Measurements from ENCODE around the gene SPOCK1. TPM values are rescaled to one million over a fixed set of nuclear protein-coding genes. Genes with fewer than 3 reads are reported as not detected.

SPOCK1 gene
- total RNA-seq, 1 experiment from 2014 or later, result 222 TPM

DNA sequence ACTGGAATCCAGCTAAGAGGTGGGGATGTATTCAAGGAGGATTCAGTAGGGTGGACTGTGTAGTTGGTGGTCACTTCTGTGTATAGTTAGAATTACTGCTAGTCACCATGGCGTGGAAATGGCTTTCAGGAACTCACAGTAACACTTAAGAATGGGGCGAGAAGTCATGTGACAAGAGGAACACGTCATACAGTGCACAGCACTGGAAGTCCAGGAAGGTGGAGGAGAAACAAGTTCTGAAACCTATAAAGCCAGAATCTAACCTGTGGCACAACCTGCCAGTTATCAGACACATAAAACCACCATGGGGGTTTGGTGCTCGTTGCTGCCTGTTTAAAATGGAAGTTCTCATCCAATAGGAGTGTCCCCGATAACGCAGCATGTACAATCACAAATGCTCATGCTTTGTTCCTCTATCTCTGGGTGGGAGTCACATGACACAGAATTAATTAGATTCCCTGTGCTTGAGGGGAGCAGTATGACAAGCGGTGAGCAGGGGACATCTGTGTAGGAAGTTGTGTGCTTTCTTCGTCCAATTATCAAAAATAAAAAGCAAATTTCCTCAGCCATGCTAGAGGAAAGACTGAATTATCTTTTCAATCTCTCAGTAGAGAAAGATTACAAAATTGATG is 193.0 kb downstream of the SPOCK1 start:
- no peak for DNase-seq (ENCODE audit: extremely low read depth, low read depth)

DNA sequence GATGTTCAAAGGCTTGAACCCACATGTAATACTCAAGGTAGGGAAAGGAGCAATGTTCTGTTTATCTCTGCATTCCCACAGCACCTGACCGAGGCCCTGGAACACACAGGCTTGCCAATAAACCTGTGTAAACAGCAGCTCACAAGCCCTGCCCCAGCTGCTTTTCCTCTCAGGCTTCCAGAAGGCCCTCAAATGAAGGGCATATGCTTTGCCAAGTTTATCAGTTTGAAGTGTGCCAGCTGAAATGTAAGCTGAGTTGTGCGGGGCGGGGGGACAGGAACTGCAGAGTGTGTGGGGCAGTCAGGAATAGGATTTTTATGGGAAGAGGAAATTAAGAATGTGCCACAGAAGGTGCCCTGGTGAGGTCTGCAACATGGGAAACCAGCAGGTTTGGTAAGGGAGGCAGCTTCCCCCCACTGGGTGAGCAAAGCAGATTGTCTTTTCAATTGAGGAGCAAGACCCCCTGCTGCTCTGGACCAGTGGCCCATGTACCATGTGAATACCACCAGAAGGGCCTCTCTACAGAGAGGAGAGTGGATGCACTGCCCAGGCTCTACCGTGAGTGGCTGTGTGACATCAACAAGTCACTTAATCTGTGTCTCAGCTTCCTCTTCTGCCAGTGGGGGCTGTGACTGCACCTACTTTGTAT is 194.8 kb downstream of the SPOCK1 start:
- no peak for DNase-seq (ENCODE audit: extremely low read depth, low read depth)

DNA sequence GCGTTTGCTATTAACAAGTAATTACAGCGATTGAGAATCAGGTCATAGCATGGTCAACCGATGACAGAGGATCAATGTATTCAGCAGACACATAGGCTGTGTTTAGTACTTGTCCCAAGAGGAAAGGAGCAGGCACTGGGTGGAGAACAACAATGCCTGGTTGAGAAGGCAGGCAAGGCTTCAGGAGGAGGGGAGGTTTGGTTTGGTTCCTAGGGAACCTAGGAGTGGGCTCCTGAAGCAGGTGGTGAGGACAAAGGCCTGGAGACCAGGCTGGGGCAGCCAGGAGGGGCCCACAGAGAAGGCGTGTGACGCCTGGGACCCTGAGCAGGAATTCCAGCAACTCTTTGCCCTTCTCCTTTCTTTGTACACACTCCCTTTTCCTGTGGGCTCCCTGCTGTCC is 195.6 kb downstream of the SPOCK1 start:
- DNase-seq (ENCODE audit: extremely low read depth, low read depth), result no peak

DNA sequence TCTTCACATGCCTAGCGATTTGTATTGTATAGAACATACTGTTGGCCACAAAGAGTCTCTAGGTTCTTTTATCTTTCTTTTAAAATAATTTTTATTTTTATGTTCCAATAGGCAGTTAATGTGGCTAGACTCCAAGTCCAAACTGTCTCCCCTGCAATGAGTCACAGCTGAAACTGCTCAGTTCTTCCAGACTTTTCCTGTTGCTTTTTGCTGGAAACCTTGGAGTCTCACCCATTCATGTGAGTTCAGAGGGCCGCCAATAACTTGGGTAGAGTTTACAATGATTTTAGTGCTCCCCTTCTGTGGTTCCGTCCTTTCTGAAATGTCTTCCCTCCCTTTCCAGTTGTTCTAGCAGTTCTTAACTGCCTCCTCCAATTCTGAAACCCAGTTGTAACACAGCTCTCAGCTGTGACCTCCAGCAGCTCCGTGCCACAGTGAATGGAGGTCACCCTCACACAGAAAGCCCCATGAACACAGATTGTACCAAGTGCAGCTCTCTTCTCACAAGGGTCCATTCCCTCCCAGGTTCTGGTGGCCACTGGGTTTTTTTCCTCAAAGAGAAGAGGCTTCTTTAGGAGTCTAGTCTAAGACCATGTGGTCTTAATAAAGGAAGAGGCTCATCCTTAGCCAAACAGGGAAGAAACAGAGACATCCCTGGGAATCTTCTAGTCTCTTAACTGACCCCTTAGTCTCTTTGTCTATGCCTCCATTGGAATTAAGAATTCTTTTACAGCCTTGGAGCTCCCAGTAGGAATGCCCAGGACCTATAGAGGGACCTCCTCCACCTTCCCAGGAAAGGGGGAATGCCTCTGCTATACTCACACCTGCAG is 198.5 kb downstream of the SPOCK1 start:
- no peak for DNase-seq (ENCODE audit: extremely low read depth, low read depth)

DNA sequence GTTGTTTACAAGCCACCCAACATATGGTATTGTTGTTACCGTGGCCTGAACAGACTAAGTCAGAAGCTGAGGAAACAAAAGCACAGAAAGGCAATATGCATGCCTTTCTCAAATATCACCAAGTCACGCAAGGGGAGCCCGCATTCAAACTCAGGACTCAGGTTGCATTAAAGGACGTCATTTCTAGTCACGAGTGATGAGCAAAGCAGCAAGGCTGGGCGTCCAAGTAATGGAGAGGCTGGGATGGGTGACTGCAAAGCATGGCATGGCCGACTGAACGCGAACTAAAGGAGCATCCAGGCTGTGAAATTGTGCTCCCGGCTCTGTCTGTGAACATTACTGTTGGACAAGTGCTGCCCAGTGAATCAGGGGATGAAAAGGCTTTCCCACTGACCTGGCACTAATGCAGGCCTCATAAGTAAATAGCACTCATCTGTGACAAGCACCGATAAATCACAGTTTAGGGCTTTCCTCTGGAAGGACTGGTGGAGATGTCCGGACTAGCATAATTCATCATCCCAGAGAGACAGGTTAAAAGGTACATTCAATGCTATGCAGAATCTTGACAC is 202.8 kb downstream of the SPOCK1 start:
- DNase-seq (ENCODE audit: extremely low read depth, low read depth), result no peak

DNA sequence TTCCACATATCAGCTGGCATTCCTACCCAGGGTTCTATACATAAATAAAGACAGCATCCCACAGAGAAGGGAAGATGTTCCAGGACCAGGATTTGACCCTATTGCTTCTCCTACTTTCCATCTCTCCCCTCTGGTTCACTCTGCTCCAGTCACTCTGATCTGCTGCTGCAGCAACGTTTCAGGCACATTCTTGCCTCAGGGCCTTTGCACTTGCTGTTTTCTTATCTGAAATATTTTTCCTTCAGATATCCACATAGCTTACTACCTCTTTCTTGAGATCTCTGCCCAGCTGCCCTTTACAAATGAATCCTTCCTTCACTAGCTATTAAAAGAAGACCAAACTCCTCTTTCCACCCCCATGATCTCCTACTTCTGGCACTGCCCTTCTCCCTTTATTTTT is 204.5 kb downstream of the SPOCK1 start:
- no peak for DNase-seq (ENCODE audit: extremely low read depth, low read depth)

DNA sequence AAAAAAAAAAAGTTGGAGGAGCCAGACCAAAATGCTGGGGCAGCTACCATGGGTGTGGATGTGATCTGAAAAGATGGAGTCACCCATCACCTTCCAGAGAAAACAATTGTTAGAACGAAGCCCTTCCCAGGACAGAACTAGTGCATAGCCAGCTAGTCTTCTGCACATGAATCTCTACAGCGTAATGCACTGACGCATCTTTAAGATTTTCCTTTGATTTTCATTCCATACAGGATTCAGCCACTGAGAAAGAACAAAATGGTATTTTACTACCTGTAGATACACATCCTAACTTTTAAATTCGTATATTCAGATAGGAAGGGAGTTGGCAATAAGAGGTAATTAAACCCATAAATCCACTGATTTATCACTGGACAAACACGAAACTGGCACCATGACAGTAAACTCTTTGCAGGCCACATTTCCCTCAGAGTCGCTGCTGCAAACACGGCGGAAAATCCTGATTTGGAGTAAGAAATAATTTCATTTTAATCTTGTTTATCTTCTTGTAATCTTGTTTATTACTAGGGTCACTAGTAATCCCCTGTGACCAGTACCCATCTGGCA is 206.6 kb downstream of the SPOCK1 start:
- no peak for DNase-seq (ENCODE audit: extremely low read depth, low read depth)

DNA sequence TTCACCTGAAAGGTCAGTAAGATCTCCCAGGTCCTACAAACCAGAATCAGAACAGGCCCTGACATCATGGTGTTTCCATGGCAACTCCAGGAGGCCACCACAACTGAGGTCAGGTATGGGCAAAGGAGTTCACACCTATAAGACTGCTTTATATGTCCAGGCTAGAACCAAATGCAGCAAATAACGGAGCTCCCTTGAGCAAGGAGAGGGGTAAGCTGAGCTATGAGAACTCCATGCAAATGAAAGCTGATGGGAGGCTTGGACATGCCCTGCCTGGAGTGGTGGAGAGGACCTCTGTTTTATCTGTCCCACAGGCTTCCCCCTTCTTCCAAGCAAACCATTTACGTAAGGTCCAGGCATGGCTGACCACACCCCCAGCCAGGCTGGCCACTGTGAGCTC is 207.7 kb downstream of the SPOCK1 start:
- no peak for DNase-seq (ENCODE audit: extremely low read depth, low read depth)

DNA sequence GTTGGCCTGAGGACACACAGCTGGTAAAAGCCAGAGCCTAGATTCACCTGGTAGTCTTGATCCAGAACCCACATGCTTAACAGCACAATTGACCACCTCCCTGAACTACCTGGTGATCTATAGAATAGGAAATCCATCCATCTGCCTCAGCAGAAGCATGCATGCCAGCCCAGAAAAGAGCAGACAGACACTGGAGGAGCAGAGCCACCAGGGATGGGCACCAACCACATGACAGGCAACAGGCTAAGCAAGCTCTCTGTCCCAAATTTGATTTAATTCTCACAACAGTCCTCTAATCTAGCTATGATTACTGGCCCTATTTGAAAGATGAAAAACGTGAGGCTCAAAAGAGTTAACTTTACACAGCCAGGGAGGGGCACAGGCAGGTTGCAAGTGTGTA is 208.1 kb downstream of the SPOCK1 start:
- DNase-seq (ENCODE audit: extremely low read depth, low read depth), result no peak

DNA sequence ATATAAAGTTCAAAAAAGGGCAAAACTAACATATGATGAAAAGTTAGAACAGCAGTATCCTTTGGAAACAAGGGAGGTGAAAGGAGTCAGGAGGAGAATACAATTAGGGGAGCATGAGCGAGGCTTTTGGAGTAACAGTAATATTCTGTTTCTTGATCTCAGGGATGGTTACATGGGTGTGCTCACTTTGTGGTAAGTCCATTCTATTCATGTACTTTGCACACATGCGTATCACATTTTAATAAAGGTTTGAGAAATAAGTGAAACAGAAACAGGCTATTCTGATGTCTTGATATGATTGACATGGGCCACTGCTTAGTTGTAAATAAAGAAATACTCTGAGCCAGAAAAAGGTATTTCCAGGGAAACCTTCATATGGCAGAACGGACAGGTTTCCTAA is 208.8 kb downstream of the SPOCK1 start:
- no peak for DNase-seq (ENCODE audit: extremely low read depth, low read depth)

DNA sequence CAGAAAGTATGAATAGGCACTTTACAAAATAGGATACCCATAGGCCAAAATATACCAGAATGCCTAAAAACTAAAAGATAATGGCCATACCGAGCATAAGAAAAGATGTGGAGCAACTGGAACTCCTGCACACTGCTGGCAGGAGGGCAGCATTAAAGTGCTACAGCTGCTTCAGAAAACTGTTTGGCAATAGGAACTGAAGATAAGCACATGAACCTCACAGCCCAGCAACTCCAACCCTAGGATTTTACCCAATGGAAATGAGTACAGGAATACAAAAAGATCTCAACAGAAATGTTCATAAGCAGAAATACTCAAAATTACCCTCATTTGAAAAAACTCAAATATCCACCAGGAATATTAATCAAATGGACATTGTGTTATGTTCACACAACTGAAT is 209.3 kb downstream of the SPOCK1 start:
- no peak for DNase-seq (ENCODE audit: extremely low read depth, low read depth)

DNA sequence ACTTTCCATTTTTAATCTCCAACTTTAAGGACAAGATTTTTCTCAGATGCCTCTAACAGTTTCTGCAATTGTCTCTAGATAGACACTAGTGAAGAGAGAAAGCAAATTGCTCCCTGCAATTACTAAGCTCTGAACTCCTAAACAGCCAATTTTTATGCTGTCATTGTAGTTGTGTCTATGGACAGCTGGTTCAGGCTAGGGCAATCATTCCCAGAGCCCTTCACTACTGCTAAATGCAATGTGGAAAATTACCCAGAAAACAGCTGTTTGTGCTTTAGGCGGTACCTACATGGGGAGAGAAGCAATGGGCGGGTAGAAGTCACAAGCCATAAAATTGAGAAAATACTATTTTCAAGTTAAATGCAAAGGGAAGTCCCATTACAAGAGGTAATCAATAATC is 211.6 kb downstream of the SPOCK1 start:
- DNase-seq (ENCODE audit: extremely low read depth, low read depth), result no peak

DNA sequence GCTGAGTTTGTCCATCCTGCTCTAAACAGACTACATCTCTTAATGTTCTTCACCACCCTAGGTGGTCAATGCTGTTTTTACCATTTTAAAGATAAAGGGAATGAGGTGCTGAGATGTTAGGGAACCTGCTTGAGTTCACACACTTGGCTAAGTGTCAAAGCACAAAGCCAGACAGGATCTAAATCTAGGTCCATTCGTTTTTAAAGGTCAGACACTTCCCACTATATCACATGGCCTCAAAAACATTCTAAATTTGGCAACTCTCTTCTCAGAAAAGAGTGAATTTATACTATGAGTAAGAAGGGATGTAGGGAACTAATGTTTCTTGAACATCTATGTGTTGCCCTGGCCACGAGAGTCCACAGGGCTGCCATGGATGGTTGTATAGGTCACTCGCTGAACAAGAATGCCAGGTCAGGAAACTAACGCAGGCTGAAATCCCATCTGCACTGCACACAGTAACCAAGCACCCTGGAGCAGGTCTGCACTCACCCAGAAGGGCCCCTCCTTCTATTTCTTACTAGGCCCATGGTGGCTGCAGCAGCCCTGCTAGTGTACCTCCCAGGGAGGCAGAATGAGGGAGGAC is 213.0 kb downstream of the SPOCK1 start:
- no peak for DNase-seq (ENCODE audit: extremely low read depth, low read depth)

DNA sequence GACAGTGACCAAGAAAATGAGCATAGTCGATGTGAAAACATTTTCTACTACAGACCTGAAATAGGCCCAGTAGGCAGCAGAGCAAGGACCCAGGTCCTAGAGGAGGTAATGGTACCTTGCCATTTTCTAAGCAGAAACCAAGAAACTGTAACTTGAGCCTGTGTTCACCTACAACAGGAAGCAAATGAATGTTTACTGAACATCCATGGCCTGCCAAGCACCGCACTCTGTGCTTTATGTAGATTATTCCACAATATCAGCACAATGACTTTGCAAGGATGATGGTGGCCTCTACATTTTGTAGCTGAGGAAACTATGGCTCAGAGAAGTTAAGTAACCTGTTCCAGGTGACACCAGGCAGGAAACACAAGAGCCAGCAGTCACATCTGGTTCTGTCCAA is 215.3 kb downstream of the SPOCK1 start:
- DNase-seq (ENCODE audit: extremely low read depth, low read depth), result no peak

DNA sequence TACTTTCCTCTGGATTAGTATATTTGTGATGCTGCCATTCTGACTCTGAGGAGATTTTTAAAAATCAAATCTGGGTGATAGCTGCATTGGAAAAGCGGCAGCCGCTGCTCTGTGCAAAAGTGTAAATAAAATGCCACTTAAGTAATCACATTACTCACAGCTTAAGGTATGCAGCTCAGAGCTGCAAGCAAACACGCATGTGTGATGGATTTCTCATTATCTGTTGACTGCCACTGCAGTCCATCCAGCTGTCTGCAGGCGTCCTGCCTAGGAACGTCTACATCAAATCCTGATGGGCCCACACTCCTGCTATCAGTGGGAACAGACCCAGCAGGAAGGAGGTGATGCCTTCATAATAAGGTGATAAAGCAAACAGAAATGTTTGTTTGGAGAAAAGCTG is 216.9 kb downstream of the SPOCK1 start:
- peak; percentile 49 for DNase-seq (ENCODE audit: extremely low read depth, low read depth)

DNA sequence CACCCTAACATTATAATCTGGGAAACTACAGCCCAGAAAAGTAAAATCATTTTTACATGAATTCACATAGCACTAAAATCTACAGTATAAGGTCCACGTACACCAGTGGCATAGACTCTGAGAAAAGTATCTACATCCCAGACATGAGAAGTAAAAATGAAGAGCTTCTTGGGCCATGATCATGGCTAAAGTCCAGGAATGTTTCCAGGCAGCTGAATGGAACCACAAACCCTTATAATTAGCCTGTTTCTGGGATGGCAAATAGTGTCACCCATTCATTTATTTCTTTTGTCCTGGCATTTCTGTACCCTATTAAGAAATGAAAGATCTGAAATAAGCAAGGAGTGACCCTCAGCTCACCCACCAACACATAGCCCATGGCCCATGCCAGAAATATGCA is 217.9 kb downstream of the SPOCK1 start:
- no peak for DNase-seq (ENCODE audit: extremely low read depth, low read depth)

DNA sequence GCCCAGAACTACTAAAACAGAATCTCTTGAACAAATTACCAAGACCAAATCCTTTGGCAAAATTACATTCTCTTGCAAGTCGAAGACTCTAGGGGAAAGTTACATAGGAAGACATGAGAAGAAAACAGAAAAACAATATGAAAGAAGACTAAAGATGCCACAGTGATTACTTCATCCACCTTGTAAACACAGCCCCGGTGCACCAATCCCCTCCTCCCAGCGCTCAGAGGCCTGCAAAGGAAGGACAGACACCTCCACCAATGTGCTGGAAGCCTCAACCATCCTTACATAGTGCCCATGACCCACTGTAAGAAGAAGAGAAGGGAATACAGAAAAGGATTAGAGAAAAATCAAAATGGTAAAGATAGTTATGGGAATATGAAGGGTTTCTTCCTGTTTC is 218.5 kb downstream of the SPOCK1 start:
- no peak for DNase-seq (ENCODE audit: extremely low read depth, low read depth)

DNA sequence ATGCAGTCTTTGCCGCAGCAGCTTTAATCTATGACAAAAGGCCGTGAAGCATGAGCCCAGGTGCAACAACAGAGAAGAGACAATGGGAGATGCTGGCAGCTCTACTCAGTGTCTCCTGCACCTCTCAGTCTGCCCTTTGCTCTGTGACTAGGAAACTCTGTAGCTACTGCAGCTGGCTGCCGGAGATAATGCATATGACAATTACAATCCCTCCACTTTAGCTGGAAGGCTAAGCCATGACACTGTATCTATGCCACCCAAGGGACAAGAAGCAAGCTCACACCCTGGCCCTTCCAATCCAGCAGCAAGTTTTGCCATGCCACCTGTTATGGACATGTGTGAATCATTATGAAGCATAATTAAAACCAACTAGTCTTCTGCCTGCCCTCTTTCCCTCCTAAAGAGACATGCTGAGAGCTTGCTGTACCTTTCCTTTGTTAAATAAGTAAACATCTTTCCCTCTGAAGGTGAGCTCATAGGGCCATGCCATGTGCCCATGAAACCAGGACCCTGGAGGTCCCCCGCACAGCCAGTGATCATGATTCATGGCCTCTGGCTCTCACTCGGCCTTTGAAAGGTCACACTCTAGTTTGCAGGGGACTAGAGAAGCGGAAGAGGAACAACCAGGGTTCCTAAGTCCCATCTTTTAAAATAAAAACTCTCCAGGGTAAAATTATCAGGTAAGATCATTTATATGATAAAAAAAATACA is 219.4 kb downstream of the SPOCK1 start:
- no peak for DNase-seq (ENCODE audit: extremely low read depth, low read depth)

DNA sequence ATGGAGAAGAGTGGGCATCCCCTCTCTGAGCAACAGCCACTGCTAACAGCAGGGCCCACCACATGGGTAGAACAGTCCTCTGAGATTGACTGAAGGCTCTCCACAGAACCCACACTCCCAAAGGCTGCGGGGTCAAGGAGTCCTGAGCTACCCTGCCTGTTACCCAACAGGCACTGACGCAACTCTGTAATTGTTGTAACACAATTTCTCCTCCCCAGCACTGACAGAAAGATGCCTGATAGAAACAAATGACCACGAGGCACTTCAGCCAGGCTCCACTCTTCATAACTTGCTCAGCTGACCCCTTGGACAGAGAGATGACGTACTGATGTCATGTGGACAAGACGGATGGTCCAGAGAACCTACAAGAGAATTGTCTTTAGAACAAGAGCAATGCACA is 220.7 kb downstream of the SPOCK1 start:
- no peak for DNase-seq (ENCODE audit: extremely low read depth, low read depth)

DNA sequence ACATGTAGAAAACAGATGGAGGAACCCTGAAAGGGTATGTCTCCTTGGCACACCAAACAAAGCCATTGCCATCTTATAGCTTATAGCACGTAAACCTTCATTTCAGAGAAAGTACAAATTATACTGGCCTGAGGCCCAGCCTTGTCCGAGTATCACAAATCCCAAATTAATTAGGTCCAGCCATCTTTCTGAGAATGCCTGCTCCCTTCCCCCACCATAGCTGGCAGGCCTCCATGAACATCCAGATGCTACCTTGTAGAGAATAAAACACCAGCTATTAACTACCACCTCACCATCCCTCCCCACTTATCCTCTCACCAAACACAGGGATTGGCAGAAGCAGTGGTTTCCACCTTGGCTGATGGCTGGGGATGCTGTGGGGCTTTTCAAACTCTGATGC is 224.0 kb downstream of the SPOCK1 start:
- DNase-seq (ENCODE audit: extremely low read depth, low read depth), result no peak

All from NCI-H460 (cell line).